GM21529 (cell line): ENCODE measurements around the gene ACVR2B.

Source experiments
- ATAC-seq: cut with Tn5 transposase; IDR thresholded peaks from one replicate; pipeline ENCODE4 v1.9.1; 2021; ENCODE audit not compliant: unreplicated experiment

Gene ACVR2B

GRCh38 chr3:38457111-38458003 lies 3.7 kb downstream of the ACVR2B start:
- ATAC-seq: no peak

DNA sequence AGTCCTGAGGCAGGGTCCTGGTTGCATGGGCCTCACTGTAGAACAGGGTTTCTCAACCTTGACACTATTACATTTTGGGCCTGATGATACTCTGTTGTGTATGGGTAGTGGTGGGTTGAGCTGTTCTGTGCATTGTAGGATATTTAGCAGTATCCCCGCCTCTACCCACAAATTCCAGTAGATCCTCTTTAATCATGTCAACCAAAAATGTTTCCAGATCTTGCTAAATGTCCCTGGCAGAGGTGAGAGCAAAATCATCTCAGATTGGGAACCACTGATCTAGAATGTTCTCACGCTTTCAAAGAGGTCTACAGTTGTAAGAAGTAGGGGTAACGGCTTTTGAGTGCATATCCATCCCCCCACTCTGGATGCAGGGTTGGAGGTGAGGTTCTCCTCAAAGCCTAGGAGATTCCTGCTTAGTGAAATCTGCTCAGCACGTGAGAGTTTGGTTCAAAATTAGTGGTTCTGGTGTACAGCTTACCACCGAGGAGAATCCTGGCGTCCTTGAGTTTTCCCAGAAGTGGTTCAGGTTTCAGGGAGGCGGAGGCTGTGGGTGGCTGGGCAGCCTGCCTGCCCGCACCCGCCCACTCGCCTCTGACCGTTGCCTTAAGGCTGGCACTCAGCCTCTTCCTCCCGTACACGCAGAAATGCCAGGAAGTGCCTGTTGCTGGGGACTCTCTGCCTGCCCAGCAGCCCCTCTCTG lies 5.3 kb downstream of the ACVR2B start:
- no peak for ATAC-seq

DNA sequence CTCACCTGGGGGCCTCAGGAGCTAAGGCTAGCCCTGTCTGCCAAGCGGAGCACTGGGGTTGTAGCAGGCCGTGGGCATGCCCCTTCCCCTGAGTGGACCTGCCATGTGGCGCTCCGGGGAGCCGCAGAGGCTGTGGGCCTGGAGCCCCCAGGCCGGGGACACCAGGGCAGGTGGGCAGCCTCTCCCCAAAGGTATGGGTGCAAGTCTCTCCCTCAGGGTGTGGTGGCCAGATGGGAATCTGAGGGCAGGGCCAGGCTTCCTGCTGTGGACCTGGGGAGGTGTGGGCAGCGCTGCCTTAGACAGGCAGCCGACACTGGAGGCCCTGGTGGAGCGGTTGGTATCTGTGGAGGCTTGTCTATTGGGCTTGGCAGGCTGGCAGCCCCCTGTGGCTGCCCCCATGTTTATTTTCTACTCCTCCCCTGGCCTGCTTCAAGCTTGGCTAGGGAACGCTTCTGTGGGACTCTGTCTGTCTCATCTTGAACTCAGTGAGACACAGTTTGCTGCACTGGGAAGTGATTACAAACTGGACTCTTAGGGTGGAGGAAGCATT lies 5.9 kb downstream of the ACVR2B start:
- no peak for ATAC-seq

- no peak for ATAC-seq
Measured at GRCh38 chr3:38460377-38461270, 6.9 kb downstream of the ACVR2B start.

- ATAC-seq: no peak
Measured at GRCh38 chr3:38465588-38466154, 12.0 kb downstream of the ACVR2B start.

DNA sequence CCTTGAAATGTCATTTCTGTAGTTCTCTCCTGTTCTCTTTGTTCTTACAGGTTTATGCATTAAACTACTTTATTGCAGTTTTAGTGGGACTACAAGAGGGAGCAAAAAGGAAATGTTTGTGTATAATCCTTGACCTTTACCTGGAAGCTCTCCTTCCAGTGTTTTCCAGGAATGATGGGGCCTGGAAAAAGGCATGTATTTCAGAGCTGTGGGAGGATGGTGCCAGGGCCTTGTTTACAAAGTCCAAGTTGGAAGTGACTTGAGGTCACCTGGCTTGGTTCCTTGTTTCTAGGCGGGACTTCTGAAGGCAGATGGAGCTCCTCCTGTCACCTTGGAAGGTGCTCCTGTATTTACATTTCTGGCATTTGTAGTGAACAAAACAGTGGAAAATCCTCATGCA lies 15.1 kb downstream of the ACVR2B start:
- no peak for ATAC-seq

GRCh38 chr3:38469852-38470251 lies 16.2 kb downstream of the ACVR2B start:
- no peak for ATAC-seq

- ATAC-seq: no peak
Measured at GRCh38 chr3:38471260-38471857, 17.7 kb downstream of the ACVR2B start.

DNA sequence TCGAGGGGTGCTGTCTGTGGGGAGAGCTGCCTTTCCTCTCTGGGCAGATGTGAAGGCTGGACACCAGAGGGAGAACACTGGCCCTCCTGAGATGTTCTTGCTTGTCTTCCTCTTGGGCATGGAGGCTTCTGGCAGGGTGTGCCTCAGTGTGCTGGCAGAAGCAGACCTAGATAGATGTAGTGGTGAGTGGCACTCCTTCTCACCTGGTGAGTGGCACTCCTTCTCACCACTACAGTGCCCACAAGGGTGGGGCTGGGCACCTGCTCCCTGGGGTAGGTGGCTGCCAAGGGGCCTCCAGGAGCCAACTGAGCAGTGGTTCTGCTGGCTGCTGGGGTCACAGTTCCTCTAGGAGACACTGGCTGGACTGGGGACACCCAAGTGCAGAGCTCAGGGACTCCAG lies 18.7 kb downstream of the ACVR2B start:
- ATAC-seq: no peak

DNA sequence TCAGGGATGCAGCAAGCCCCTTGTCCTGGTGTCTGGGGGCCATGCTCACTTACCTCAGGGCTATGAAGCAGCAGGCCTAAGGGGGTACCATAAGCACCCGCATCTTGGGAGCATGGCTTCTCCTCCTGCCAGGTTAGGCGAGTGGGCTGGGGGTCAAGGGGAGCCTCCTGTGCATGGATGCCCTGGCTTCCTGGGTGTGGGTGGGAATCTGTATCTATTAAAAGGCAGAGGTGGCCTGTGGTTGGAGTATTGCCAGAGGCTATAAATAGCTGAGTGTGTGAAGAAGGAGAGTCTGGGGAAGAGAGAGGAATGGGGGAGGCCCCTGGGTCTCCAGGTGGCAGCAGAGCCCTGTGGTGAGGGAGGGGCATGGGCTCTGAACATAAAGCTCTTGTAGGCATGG lies 19.5 kb downstream of the ACVR2B start:
- no peak for ATAC-seq

- ATAC-seq: no peak
Measured at GRCh38 chr3:38474928-38475605, 21.4 kb downstream of the ACVR2B start.

DNA sequence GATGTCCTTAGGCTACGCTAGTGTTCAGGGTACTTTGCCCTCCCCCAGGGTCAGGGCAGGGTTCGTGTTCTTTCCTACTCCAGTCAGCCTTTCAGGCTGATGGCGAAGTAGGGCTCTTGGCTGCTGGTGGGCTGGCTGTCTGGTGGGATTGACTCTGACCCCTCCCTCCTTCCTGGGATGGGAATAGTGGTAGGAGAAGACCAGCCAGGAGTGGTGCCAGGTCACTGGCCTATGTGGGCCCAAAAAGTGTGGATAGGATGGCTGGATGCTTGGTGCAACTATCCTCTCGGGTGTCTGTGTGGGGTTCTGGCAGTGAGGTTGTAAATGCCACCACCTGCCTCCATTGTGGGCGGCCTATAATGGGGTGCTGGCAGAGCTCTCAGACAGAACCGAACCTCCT lies 22.0 kb downstream of the ACVR2B start:
- no peak for ATAC-seq

DNA sequence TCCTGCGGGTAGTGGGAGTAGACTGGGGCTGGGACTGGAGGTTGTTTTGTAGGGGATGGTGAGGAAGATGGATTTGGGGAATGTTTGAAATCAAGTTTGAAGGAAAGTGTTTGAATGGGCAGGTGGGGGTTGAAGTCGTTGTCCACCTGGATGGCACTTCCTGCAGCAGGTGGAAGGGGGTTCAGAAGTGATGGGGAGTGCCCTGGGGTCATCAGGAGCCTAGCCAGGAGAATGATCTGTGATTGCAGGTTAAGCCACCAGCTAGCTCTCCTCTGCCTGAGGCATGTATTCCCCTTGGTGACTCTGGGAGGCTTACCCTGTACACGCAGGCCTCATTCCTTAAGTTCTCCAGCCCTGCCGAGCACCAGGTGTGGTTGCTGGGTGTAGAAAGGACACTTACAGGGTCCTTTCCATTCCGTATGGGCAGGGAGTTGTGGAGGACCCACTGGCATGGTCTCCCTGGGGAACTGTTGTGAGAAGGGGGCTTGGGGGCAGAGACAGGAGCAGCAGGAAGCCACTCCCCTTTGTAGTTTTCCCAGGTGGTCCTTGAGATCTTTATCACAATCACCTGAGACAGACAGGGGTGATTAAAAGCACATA lies 22.6 kb downstream of the ACVR2B start:
- no peak for ATAC-seq

DNA sequence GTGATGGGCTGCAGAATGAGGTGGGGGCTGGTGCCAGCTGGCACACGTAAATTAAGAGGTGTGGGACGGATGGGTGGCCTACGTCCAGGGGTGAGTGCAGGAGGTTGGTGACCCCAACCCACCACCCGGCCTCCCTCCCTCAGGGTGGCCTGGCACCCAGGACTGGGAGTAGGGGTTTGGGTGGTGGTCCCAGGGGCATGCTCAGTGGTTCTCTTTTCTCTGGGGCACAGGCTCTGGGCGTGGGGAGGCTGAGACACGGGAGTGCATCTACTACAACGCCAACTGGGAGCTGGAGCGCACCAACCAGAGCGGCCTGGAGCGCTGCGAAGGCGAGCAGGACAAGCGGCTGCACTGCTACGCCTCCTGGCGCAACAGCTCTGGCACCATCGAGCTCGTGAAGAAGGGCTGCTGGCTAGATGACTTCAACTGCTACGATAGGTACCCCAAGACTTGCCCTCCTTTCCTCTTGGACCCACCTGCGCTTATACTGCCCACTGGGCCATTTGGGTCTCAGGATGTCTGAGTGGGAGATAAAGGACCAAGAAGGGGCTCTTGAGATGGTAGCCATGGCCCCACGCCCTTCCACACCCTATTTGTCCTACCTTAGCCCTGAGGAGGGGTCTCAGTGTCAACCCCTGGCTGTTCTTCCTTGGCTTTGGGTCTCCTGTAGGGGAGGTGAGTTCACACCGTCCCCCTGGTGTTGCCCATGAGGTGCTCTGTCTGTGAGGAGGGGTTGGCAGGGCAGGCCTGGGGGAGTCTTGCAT lies 23.5 kb downstream of the ACVR2B start:
- ATAC-seq: no peak

GRCh38 chr3:38477839-38478450 lies 24.3 kb downstream of the ACVR2B start:
- ATAC-seq: no peak

GRCh38 chr3:38478901-38479300 lies 25.2 kb downstream of the ACVR2B start:
- no peak for ATAC-seq

GRCh38 chr3:38479431-38480092 lies 25.9 kb downstream of the ACVR2B start:
- ATAC-seq: peak; percentile 69

DNA sequence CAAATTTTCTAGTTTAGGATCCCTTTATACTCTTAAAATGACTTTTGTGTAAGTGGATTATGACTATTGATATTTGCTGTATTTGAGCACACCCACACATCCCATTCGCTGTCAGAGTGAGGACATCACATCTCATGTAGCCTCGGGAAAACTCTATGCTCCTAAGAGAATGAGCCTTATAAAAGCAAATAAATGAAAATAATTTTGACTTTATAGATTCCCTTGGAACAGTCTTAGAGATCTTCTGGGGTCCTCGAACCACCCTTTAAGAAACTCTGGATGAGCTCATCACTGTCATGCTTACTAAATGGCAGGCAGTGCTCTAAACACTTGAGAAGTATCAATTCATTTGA lies 26.4 kb downstream of the ACVR2B start:
- ATAC-seq: no peak
